PC-9 (cell line): Measurements from ENCODE around the gene ADGRF1. TPM values are rescaled to one million over a fixed set of nuclear protein-coding genes. Genes with fewer than 3 reads are reported as not detected.
A peak's percentile ranks its signal among the peaks of the same experiment; 100 is the strongest.

Source experiments
- BruUV-seq: library from RNA; stranded (reverse); fragments of 400-500 nt; replicated peaks from 2 replicates; lab custom pipeline; 2021; lab: Mats Ljungman, UMichigan
- CTCF ChIA-PET: fragments of 300-600 bp; sonication (Branson Sonifier 250); formaldehyde crosslinking; loops from one replicate; lab custom pipeline; 2022; ENCODE audit warnings: antibody characterized with exemption; lab: Charles Lee
- POLR2A ChIA-PET: fragments of 300-600 bp; sonication (Branson Sonifier 250); formaldehyde crosslinking; loops from one replicate; lab custom pipeline; 2022; ENCODE audit warnings: antibody characterized with exemption; ENCODE audit not compliant: unreplicated experiment; lab: Charles Lee
- DNase-seq, 2 experiments: peaks; one replicate each; pipeline versions ENCODE4 v3.0.0 to v3.0.0-alpha.2; 2015 to 2022; ENCODE audit warnings: mixed read lengths in 1 of 2
- H2AFZ ChIP-seq: fragments of 200-600 bp; sonication (generic); 2 replicates; pipeline ENCODE4 v1.8.1; 2017; ENCODE audit warnings: antibody characterized with exemption
- H3F3A ChIP-seq: fragments of 200-600 bp; sonication (generic); 2 replicates; pipeline ENCODE4 v1.8.1; 2017; ENCODE audit warnings: antibody characterized with exemption, mild to moderate bottlenecking, low read depth; ENCODE audit not compliant: insufficient read depth
- H3K27ac ChIP-seq: fragments of 200-600 bp; sonication (generic); 2 replicates; pipeline ENCODE4 v1.6.1; 2016; ENCODE audit warnings: mixed run types
- H3K27me3 ChIP-seq: fragments of 200-600 bp; sonication (generic); 2 replicates; pipeline ENCODE4 v1.6.1; 2016; ENCODE audit warnings: low read depth, mixed run types; ENCODE audit not compliant: insufficient read depth
- H3K36me3 ChIP-seq: fragments of 200-600 bp; sonication (generic); 2 replicates; pipeline ENCODE4 v1.6.1; 2016; ENCODE audit warnings: low read depth, mixed run types
- H3K4me1 ChIP-seq: fragments of 200-600 bp; sonication (generic); replicated peaks from 2 replicates; pipeline ENCODE4 v1.6.1; 2016; ENCODE audit warnings: mixed run types; ENCODE audit not compliant: insufficient read depth
- H3K4me2 ChIP-seq: fragments of 200-600 bp; sonication (generic); 2 replicates; pipeline ENCODE4 v1.6.1; 2017; ENCODE audit warnings: mixed run types
- H3K4me3 ChIP-seq: fragments of 200-600 bp; sonication (generic); 2 replicates; pipeline ENCODE4 v1.6.1; 2016; ENCODE audit warnings: mixed run types
- H3K79me2 ChIP-seq: fragments of 200-600 bp; sonication (generic); 2 replicates; pipeline ENCODE4 v1.6.1; 2017; ENCODE audit warnings: low read depth, mixed run types
- H3K9me2 ChIP-seq: fragments of 200-600 bp; sonication (generic); 2 replicates; pipeline ENCODE4 v1.8.1; 2017; ENCODE audit warnings: mild to moderate bottlenecking; ENCODE audit not compliant: insufficient read depth
- H3K9me3 ChIP-seq: fragments of 200-600 bp; sonication (generic); 2 replicates; pipeline ENCODE4 v1.8.1; 2016; ENCODE audit warnings: low read depth; ENCODE audit not compliant: insufficient read depth
- H4K20me1 ChIP-seq: fragments of 200-600 bp; sonication (generic); 2 replicates; pipeline ENCODE4 v1.8.1; 2017; ENCODE audit not compliant: insufficient read depth
- EZH2 ChIP-seq: fragments of 200-600 bp; sonication (generic); IDR thresholded peaks from 2 replicates; pipeline ENCODE4 v1.8.0; 2017; ENCODE audit warnings: antibody characterized with exemption, low read depth
- intact Hi-C: fragments of 100-400 bp; cut with micrococcal nuclease; formaldehyde crosslinking; loops from one replicate; pipeline ENCODE4 v1.10.0; 2022; ENCODE audit not compliant: unreplicated experiment
- total RNA-seq: library from RNA; stranded (reverse); gene quantifications from 2 replicates; pipeline ENCODE4 v1.2.3, GENCODE V29; 2021
- TF ChIP-seq, protein P1 (sequence below): fragments of 200-600 bp; sonication (generic); conservative IDR thresholded peaks from 2 replicates; pipeline ENCODE4 v1.6.1; 2017; ENCODE audit warnings: mixed run types, antibody characterized with exemption, mild to moderate bottlenecking, moderate library complexity

ADGRF1 gene
- total RNA-seq, 1 experiment from 2014 or later: 162 TPM

GRCh38 chr6:46969206-46969605 is 72.9 kb downstream of the ADGRF1 start:
- Histone ChIP-seq H3K36me3 (no peaks in the 10 kb centered on the region), H4K20me1 (no peaks in the 10 kb centered on the region), H3K9me2 (0 out of 2 replicates have a peak, but pooled peaks cover 2% of the 10 kb centered on the region), H3K4me3 (no peak overlapping the region), H3K4me2 (no peak overlapping the region), H3K27me3 (no peaks in the 10 kb centered on the region), H3K79me2 (no peaks in the 10 kb centered on the region), H3K9me3 (0 out of 2 replicates have a peak, but pooled peaks cover 3% of the 10 kb centered on the region), H3F3A (no peaks in the 10 kb centered on the region), H3K4me1 (peaks cover 19% of the 10 kb centered on the region), H2AFZ (no peak overlapping the region), H3K27ac (no peak overlapping the region)
- no peak for DNase-seq
- CTCF ChIA-PET: no interaction called here
- POLR2A ChIA-PET: no interaction called here
- TF ChIP-seq EZH2: no peak
- TF ChIP-seq, protein P1, sequence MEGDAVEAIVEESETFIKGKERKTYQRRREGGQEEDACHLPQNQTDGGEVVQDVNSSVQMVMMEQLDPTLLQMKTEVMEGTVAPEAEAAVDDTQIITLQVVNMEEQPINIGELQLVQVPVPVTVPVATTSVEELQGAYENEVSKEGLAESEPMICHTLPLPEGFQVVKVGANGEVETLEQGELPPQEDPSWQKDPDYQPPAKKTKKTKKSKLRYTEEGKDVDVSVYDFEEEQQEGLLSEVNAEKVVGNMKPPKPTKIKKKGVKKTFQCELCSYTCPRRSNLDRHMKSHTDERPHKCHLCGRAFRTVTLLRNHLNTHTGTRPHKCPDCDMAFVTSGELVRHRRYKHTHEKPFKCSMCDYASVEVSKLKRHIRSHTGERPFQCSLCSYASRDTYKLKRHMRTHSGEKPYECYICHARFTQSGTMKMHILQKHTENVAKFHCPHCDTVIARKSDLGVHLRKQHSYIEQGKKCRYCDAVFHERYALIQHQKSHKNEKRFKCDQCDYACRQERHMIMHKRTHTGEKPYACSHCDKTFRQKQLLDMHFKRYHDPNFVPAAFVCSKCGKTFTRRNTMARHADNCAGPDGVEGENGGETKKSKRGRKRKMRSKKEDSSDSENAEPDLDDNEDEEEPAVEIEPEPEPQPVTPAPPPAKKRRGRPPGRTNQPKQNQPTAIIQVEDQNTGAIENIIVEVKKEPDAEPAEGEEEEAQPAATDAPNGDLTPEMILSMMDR: no peak
- intact Hi-C loops: no loop called here
- BruUV-seq: no TSS peak

DNA sequence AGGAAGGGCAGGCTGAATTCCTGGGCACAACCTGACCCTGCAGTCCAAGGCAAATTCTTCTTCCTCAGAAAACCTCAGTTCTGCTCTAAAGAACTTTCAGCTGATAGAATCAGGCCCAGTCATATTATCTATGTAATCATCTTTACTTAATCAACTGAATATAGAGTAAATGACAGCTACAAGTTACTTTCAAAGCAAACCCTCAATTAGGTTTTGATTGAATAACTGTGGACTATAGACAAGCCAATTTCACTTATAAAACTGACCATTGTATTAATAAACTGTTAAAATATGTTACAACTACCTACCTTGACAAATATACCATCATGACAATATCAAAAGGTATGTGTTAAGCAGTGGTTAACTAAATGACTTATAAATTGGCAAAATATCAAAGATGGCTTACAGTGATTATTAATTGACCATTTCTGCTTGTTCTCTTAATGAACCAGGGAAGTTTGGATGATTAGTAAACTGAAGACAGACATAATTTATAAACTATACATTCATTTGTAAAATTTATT is 74.2 kb downstream of the ADGRF1 start:
- Histone ChIP-seq H3K4me3 (no peak overlapping the region), H3K9me3 (0 out of 2 replicates have a peak, but pooled peaks cover 3% of the 10 kb centered on the region), H3K27ac (no peak overlapping the region), H2AFZ (no peak overlapping the region), H3K36me3 (no peaks in the 10 kb centered on the region), H3K79me2 (no peaks in the 10 kb centered on the region), H4K20me1 (no peaks in the 10 kb centered on the region), H3K4me2 (no peak overlapping the region), H3K4me1 (peaks cover 11% of the 10 kb centered on the region), H3K9me2 (0 out of 2 replicates have a peak, but pooled peaks cover 2% of the 10 kb centered on the region), H3F3A (no peaks in the 10 kb centered on the region), H3K27me3 (no peaks in the 10 kb centered on the region)
- POLR2A ChIA-PET: no interaction called here
- DNase-seq: peak in 1 of 2 experiments; percentile 55
- TF ChIP-seq, protein P1: no peak
- TF ChIP-seq EZH2: no peak
- CTCF ChIA-PET: no interaction called here
- BruUV-seq: no TSS peak
- intact Hi-C loops: no loop called here

- no peaks in the 10 kb centered on the region for H3F3A ChIP-seq
- POLR2A ChIA-PET: interaction anchor here (0.6 kb wide), 1 partner anchor 64 kb away, joined by 8 read pairs; no protein-coding TSS in a partner anchor
- no peaks in the 10 kb centered on the region for H3K79me2 ChIP-seq
- CTCF ChIA-PET: no interaction called here
- H3K9me2 ChIP-seq: 0 out of 2 replicates have a peak, but pooled peaks cover 2% of the 10 kb centered on the region
- H3K27me3 ChIP-seq: no peaks in the 10 kb centered on the region
- H3K9me3 ChIP-seq: 0 out of 2 replicates have a peak, but pooled peaks cover 3% of the 10 kb centered on the region
- H3K4me1 ChIP-seq: no peaks in the 10 kb centered on the region; the same call in 1 of the 2 replicates
- BruUV-seq: no TSS peak
- H3K4me2 ChIP-seq: no peak overlapping the region
- no peak overlapping the region for H3K4me3 ChIP-seq
- H3K36me3 ChIP-seq: no peaks in the 10 kb centered on the region
- H3K27ac ChIP-seq: no peak overlapping the region
- intact Hi-C loops: no loop called here
- no peaks in the 10 kb centered on the region for H4K20me1 ChIP-seq
- TF ChIP-seq, protein P1: no peak
- no peak for TF ChIP-seq EZH2
- H2AFZ ChIP-seq: no peak overlapping the region
- no peak for DNase-seq
Observed at GRCh38 chr6:46964716-46965519, 77.2 kb downstream of the ADGRF1 start.
